Measurements from ENCODE around the gene EPHA2.
"Not testable (repeated sequence)": the region's sequence is repeated elsewhere in the genome, so short reads cannot be mapped to it uniquely, and the experiment has no call there.

Gene EPHA2

GRCh38 chr1:16202281-16203210 lies 46.7 kb upstream of the EPHA2 start:
- TF ChIP-seq, protein P1, sequence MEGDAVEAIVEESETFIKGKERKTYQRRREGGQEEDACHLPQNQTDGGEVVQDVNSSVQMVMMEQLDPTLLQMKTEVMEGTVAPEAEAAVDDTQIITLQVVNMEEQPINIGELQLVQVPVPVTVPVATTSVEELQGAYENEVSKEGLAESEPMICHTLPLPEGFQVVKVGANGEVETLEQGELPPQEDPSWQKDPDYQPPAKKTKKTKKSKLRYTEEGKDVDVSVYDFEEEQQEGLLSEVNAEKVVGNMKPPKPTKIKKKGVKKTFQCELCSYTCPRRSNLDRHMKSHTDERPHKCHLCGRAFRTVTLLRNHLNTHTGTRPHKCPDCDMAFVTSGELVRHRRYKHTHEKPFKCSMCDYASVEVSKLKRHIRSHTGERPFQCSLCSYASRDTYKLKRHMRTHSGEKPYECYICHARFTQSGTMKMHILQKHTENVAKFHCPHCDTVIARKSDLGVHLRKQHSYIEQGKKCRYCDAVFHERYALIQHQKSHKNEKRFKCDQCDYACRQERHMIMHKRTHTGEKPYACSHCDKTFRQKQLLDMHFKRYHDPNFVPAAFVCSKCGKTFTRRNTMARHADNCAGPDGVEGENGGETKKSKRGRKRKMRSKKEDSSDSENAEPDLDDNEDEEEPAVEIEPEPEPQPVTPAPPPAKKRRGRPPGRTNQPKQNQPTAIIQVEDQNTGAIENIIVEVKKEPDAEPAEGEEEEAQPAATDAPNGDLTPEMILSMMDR (IDR thresholded peaks at IDR 0.05; ENCODE audit: insufficient read depth, low read length, poor library complexity, severe bottlenecking): no peak
- no peaks in the 10 kb centered on the region for H3K36me3 ChIP-seq (ENCODE audit: control insufficient read depth, insufficient read depth, low read length)
- no peak overlapping the region for H3K4me3 ChIP-seq (replicated peaks; ENCODE audit: low read depth, low read length)
- no peak for DNase-seq (ENCODE audit: extremely low read depth, insufficient read length)
- no peaks in the 10 kb centered on the region for H3K27me3 ChIP-seq (replicated peaks; ENCODE audit: control insufficient read depth, insufficient read depth, low read length)

DNA sequence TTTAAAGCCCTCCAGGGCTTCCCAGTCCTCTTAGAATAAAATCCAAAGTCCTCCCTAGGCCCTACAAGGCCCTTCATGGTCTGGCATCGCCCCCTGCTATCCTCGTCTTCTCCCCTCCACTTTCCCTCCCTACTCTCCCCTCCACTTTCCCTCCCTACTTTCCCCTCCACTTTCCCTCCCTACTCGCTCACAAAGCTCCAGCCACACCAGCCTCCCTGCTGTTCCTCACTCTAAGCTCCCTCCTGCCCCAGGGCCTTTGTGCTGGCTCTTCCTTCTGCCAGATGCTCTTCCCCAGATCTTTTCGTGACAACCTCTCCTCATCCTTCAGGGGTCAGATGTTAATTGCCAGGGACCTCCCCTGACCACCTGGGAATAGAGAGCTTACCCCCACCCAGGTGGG lies 43.8 kb upstream of the EPHA2 start:
- TF ChIP-seq, protein P1 (IDR thresholded peaks at IDR 0.05; ENCODE audit: insufficient read depth, low read length, poor library complexity, severe bottlenecking): no peak
- H3K36me3 ChIP-seq (ENCODE audit: control insufficient read depth, insufficient read depth, low read length): no peaks in the 10 kb centered on the region
- DNase-seq (ENCODE audit: extremely low read depth, insufficient read length): no peak

DNA sequence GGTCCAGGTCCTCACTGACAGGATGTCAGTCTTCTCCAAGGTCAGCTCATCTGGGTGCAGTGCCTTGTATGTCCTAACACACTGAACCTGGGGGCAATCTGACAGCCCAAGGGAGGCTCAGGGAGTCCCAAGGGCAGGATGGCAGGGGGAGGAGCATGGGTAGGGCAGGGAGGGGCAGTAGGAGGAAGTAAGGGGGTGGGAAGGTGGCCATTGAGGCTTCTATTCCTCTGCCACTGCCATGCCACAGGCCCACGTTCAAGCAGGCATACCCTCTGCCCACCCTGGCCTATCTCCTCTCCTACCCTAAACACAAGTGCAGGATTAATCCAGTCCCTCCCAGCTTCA lies 43.3 kb upstream of the EPHA2 start:
- Histone ChIP-seq H3K4me3 (replicated peaks; ENCODE audit: low read depth, low read length) (no peak overlapping the region), H3K36me3 (ENCODE audit: control insufficient read depth, insufficient read depth, low read length) (no peaks in the 10 kb centered on the region), H3K27me3 (replicated peaks; ENCODE audit: control insufficient read depth, insufficient read depth, low read length) (no peaks in the 10 kb centered on the region)
- TF ChIP-seq, protein P1 (IDR thresholded peaks at IDR 0.05; ENCODE audit: insufficient read depth, low read length, poor library complexity, severe bottlenecking): no peak
- no peak for DNase-seq (ENCODE audit: extremely low read depth, insufficient read length)

More for the DNA sequence above, 43.8 kb upstream of the EPHA2 start:
- Histone ChIP-seq H3K4me3 (replicated peaks; ENCODE audit: low read depth, low read length) (no peak overlapping the region), H3K27me3 (replicated peaks; ENCODE audit: control insufficient read depth, insufficient read depth, low read length) (no peaks in the 10 kb centered on the region)

GRCh38 chr1:16198444-16199156 lies 42.7 kb upstream of the EPHA2 start:
- TF ChIP-seq, protein P1 (IDR thresholded peaks at IDR 0.05; ENCODE audit: insufficient read depth, low read length, poor library complexity, severe bottlenecking): no peak
- Histone ChIP-seq H3K36me3 (ENCODE audit: control insufficient read depth, insufficient read depth, low read length) (no peaks in the 10 kb centered on the region), H3K27me3 (replicated peaks; ENCODE audit: control insufficient read depth, insufficient read depth, low read length) (no peaks in the 10 kb centered on the region), H3K4me3 (replicated peaks; ENCODE audit: low read depth, low read length) (no peak overlapping the region)
- no peak for DNase-seq (ENCODE audit: extremely low read depth, insufficient read length)

DNA sequence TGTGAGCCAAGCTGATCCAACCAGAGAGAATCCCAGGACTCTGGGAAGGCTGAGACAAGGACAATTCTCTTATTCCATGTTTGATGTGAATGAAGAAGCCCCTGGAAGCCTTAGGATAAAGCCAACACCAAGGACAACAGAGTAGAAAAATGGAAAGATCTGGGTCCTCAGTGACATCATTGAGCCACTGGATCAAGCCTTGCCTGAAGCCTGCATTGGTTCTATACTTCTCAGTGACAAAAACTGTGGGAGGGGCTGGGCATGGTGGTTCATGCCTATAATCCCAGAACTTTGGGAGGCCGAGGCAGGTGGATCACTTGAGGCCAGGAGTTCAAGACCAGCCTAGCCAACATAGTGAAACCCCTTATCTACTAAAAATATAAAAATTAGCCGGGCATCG lies 41.0 kb upstream of the EPHA2 start:
- H3K27me3 ChIP-seq (replicated peaks; ENCODE audit: control insufficient read depth, insufficient read depth, low read length): no peaks in the 10 kb centered on the region
- TF ChIP-seq, protein P1 (IDR thresholded peaks at IDR 0.05; ENCODE audit: insufficient read depth, low read length, poor library complexity, severe bottlenecking): no peak
- no peak for DNase-seq (ENCODE audit: extremely low read depth, insufficient read length)
- no peaks in the 10 kb centered on the region for H3K36me3 ChIP-seq (ENCODE audit: control insufficient read depth, insufficient read depth, low read length)
- H3K4me3 ChIP-seq (replicated peaks; ENCODE audit: low read depth, low read length): no peak overlapping the region

DNA sequence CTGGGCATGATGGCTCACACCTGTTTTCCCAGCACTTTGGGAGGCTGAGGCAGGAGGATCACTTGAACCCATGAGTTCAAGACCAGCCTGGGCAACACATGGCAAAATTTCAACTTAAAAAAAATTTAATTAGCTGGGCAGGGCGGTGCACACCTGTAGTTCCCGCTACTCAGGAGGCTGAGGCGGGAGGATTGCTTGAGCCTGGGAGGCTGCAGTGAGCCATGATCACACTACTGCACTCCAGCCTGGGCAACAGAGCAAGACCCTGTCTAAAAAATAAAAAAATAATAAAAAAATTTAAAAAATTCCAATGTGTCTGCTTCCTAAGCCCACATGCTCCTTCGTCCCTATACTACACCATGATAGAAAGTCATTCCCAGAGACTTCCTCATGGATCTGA lies 40.3 kb upstream of the EPHA2 start:
- H3K27me3 ChIP-seq (replicated peaks; ENCODE audit: control insufficient read depth, insufficient read depth, low read length); DNase-seq (ENCODE audit: extremely low read depth, insufficient read length); H3K4me3 ChIP-seq (replicated peaks; ENCODE audit: low read depth, low read length); H3K36me3 ChIP-seq (ENCODE audit: control insufficient read depth, insufficient read depth, low read length): not testable (repeated sequence)
